ENCODE results near the gene ADAMTS9.

The ADAMTS9 gene

GRCh38 chr3:64506255-64506654 lies 181.5 kb downstream of the ADAMTS9 start:
- no peak overlapping the region for H3K4me3 ChIP-seq

GRCh38 chr3:64505419-64505818 lies 182.4 kb downstream of the ADAMTS9 start:
- Histone ChIP-seq H3K4me3 (no peak overlapping the region), H3K27ac (no peak overlapping the region)

More at GRCh38 chr3:64506255-64506654, 181.5 kb downstream of the ADAMTS9 start:
- H3K27ac ChIP-seq, result no peak overlapping the region

- H3K27ac ChIP-seq, result no peak overlapping the region
- H3K4me3 ChIP-seq, result no peak overlapping the region
These were observed 185.5 kb downstream of the ADAMTS9 start for GRCh38 chr3:64502284-64502683.

- Histone ChIP-seq H3K4me3 (no peak overlapping the region), H3K27ac (no peak overlapping the region)
These were observed 186.4 kb downstream of the ADAMTS9 start for GRCh38 chr3:64501298-64501906.

- H3K4me3 ChIP-seq, result no peak overlapping the region
These were observed 190.9 kb downstream of the ADAMTS9 start for GRCh38 chr3:64496786-64497490.

GRCh38 chr3:64495781-64496334 lies 191.9 kb downstream of the ADAMTS9 start:
- H3K4me3 ChIP-seq, result no peak overlapping the region
- H3K27ac ChIP-seq, result no peak overlapping the region

More at GRCh38 chr3:64496786-64497490, 190.9 kb downstream of the ADAMTS9 start:
- no peak overlapping the region for H3K27ac ChIP-seq

GRCh38 chr3:64495121-64495780 lies 192.5 kb downstream of the ADAMTS9 start:
- Histone ChIP-seq H3K4me3 (no peak overlapping the region), H3K27ac (no peak overlapping the region)

GRCh38 chr3:64494526-64494925 lies 193.3 kb downstream of the ADAMTS9 start:
- H3K27ac ChIP-seq, result no peak overlapping the region
- no peak overlapping the region for H3K4me3 ChIP-seq

GRCh38 chr3:64493149-64493548 lies 194.7 kb downstream of the ADAMTS9 start:
- Histone ChIP-seq H3K27ac (no peak overlapping the region), H3K4me3 (no peak overlapping the region)

- Histone ChIP-seq H3K27ac (no peak overlapping the region), H3K4me3 (no peak overlapping the region)
These were observed 196.0 kb downstream of the ADAMTS9 start for GRCh38 chr3:64491843-64492242.

GRCh38 chr3:64490180-64490724 lies 197.5 kb downstream of the ADAMTS9 start:
- Histone ChIP-seq H3K4me3 (no peak overlapping the region), H3K27ac (no peak overlapping the region)

- H3K27ac ChIP-seq, result no peak overlapping the region
- no peak overlapping the region for H3K4me3 ChIP-seq
These were observed 198.3 kb downstream of the ADAMTS9 start for GRCh38 chr3:64489361-64490044.

- H3K4me3 ChIP-seq, result no peak overlapping the region
- no peak overlapping the region for H3K27ac ChIP-seq
These were observed 198.9 kb downstream of the ADAMTS9 start for GRCh38 chr3:64488939-64489338.

- no peak overlapping the region for H3K4me3 ChIP-seq
- H3K27ac ChIP-seq, result no peak overlapping the region
These were observed 203.4 kb downstream of the ADAMTS9 start for GRCh38 chr3:64484289-64484992.

- Histone ChIP-seq H3K27ac (no peak overlapping the region), H3K4me3 (no peak overlapping the region)
These were observed 204.3 kb downstream of the ADAMTS9 start for GRCh38 chr3:64483467-64483866.

- Histone ChIP-seq H3K4me3 (no peak overlapping the region), H3K27ac (no peak overlapping the region)
These were observed 212.8 kb downstream of the ADAMTS9 start for GRCh38 chr3:64475037-64475436.

GRCh38 chr3:64473466-64473865 lies 214.3 kb downstream of the ADAMTS9 start:
- no peak overlapping the region for H3K27ac ChIP-seq
- H3K4me3 ChIP-seq, result no peak overlapping the region

- no peak overlapping the region for H3K4me3 ChIP-seq
- no peak overlapping the region for H3K27ac ChIP-seq
These were observed 217.4 kb downstream of the ADAMTS9 start for GRCh38 chr3:64470436-64470835.

GRCh38 chr3:64467255-64467944 lies 220.4 kb downstream of the ADAMTS9 start:
- Histone ChIP-seq H3K4me3 (no peak overlapping the region), H3K27ac (no peak overlapping the region)

Data from skin epidermis (tissue), 12 donors.